GM23248 (cell line): ENCODE results near the gene GPR35. TPM values are rescaled to one million over a fixed set of nuclear protein-coding genes. Genes with fewer than 3 reads are reported as not detected.

Experiments used
- DNase-seq: peaks from one replicate; pipeline ENCODE4 v3.0.0-alpha.2; 2015
- H2AFZ ChIP-seq: fragments of 200-600 bp; sonication (generic); 2 replicates; pipeline ENCODE4 v1.6.1; 2016; ENCODE audit warnings: antibody characterized with exemption
- H3F3A ChIP-seq: fragments of 200-600 bp; sonication (generic); 2 replicates; pipeline ENCODE4 v1.6.1; 2016; ENCODE audit warnings: mild to moderate bottlenecking, antibody characterized with exemption, mixed run types; ENCODE audit not compliant: insufficient read depth
- H3K27ac ChIP-seq: fragments of 200-600 bp; sonication (generic); 2 replicates; pipeline ENCODE4 v1.5.1; 2016; ENCODE audit warnings: mild to moderate bottlenecking
- H3K27me3 ChIP-seq: fragments of 200-600 bp; sonication (generic); replicated peaks from 2 replicates; pipeline ENCODE4 v1.6.1; 2016; ENCODE audit warnings: mild to moderate bottlenecking; ENCODE audit not compliant: insufficient read depth
- H3K36me3 ChIP-seq: fragments of 200-600 bp; sonication (generic); 2 replicates; pipeline ENCODE4 v1.6.1; 2016; ENCODE audit warnings: low read depth, mild to moderate bottlenecking
- H3K4me1 ChIP-seq: fragments of 200-600 bp; sonication (generic); 2 replicates; pipeline ENCODE4 v1.6.1; 2016; ENCODE audit warnings: mild to moderate bottlenecking; ENCODE audit not compliant: insufficient read depth
- H3K4me2 ChIP-seq: fragments of 200-600 bp; sonication (generic); one replicate; pipeline ENCODE4 v1.6.1; 2016; ENCODE audit warnings: mild to moderate bottlenecking; ENCODE audit not compliant: unreplicated experiment
- H3K4me3 ChIP-seq: fragments of 200-600 bp; sonication (generic); 2 replicates; pipeline ENCODE4 v1.5.1; 2016; ENCODE audit warnings: mild to moderate bottlenecking
- H3K79me2 ChIP-seq: fragments of 200-600 bp; sonication (generic); 2 replicates; pipeline ENCODE4 v1.6.1; 2016; ENCODE audit warnings: mild to moderate bottlenecking; ENCODE audit not compliant: insufficient read depth
- H3K9ac ChIP-seq: fragments of 200-600 bp; sonication (generic); 2 replicates; pipeline ENCODE4 v1.6.1; 2016; ENCODE audit warnings: mild to moderate bottlenecking
- H3K9me2 ChIP-seq: fragments of 200-600 bp; sonication (generic); 2 replicates; pipeline ENCODE4 v1.6.1; 2016; ENCODE audit warnings: mixed run types, mild to moderate bottlenecking, moderate library complexity; ENCODE audit not compliant: insufficient read depth
- H3K9me3 ChIP-seq: fragments of 200-600 bp; sonication (generic); one replicate; pipeline ENCODE4 v1.6.1; 2017; ENCODE audit warnings: low read depth
- H4K20me1 ChIP-seq: fragments of 200-600 bp; sonication (generic); 2 replicates; pipeline ENCODE4 v1.6.0; 2016; ENCODE audit not compliant: insufficient read depth
- EZH2 ChIP-seq: fragments of 200-600 bp; sonication (generic); IDR thresholded peaks from 2 replicates; pipeline ENCODE4 v1.6.1; 2018; ENCODE audit warnings: antibody characterized with exemption, mild to moderate bottlenecking; ENCODE audit not compliant: insufficient read depth, poor library complexity, severe bottlenecking
- EZH2phosphoT487 ChIP-seq: fragments of 200-600 bp; sonication (generic); IDR thresholded peaks from 2 replicates; pipeline ENCODE4 v1.6.1; 2018; ENCODE audit warnings: antibody characterized with exemption, moderate library complexity, mild to moderate bottlenecking, low read depth; ENCODE audit not compliant: insufficient read depth
- WGBS, 2 experiments: methylation state at CpG; one replicate each; pipeline ENCODE4 v1.1.6; 2015 to 2017; ENCODE audit warnings: low lambda C conversion rate in 2 of 2, low coverage in 1 of 2; ENCODE audit errors: missing lambda C conversion rate in 2 of 2; 5-methylcytosine and 5-hydroxymethylcytosine counted together
- in situ Hi-C: fragments of 300-500 bp; cut with MboI; formaldehyde crosslinking; loops from 2 replicates; pipeline ENCODE4 v1.15.0; 2020
- polyA plus RNA-seq: library from polyadenylated mRNA; unstranded; fragments of >200 nt; fragmentation: Nextera tagmentation; extraction: Ambion mirVana; gene quantifications from 2 replicates; pipeline ENCODE4 v1.2.1, GENCODE V29; 2016
- total RNA-seq: library from RNA; depleted of rRNA; stranded (reverse); fragments of >200 nt; shearing (Covaris generic); gene quantifications from 2 replicates; pipeline ENCODE4 v1.2.3, GENCODE V29; 2014

Gene GPR35
- total and polyA plus RNA-seq, 2 experiments from 2014 or later: 0.14 TPM; not detected in 1

GRCh38 chr2:240589850-240590525 is 35.3 kb upstream of the GPR35 start:
- DNase-seq: no peak
- no peaks in the 10 kb centered on the region for H3K9me2 ChIP-seq
- no peaks in the 10 kb centered on the region for H3F3A ChIP-seq
- no peaks in the 10 kb centered on the region for H4K20me1 ChIP-seq
- no peaks in the 10 kb centered on the region for H3K27me3 ChIP-seq
- H3K27ac ChIP-seq: no peak overlapping the region
- H2AFZ ChIP-seq: no peak overlapping the region
- peaks cover 42% of the 10 kb centered on the region for H3K79me2 ChIP-seq
- peaks cover 10% of the 10 kb centered on the region for H3K4me1 ChIP-seq
- H3K4me3 ChIP-seq: no peak overlapping the region
- no peak for TF ChIP-seq EZH2
- H3K9ac ChIP-seq: no peak overlapping the region
- 83 to 86% methylated on average over 16 of the region's 16 CpGs for WGBS, 2 experiments
- H3K4me2 ChIP-seq: no peak overlapping the region
- in situ Hi-C loops: no loop called here
- no peaks in the 10 kb centered on the region for H3K9me3 ChIP-seq
- no peaks in the 10 kb centered on the region; the same call in 1 of the 2 replicates for H3K36me3 ChIP-seq

- H3K9me2 ChIP-seq: no peaks in the 10 kb centered on the region
- no peaks in the 10 kb centered on the region for H3K9me3 ChIP-seq
- no peaks in the 10 kb centered on the region for H3K27me3 ChIP-seq
- TF ChIP-seq EZH2phosphoT487 (no peak), EZH2 (no peak)
- no peak overlapping the region for H3K27ac ChIP-seq
- H3K4me3 ChIP-seq: no peak overlapping the region
- WGBS, 2 experiments: 96 to 98% methylated on average over 21 of the region's 21 CpGs
- no peaks in the 10 kb centered on the region for H3F3A ChIP-seq
- DNase-seq: no peak
- no peak overlapping the region for H3K9ac ChIP-seq
- no peak overlapping the region for H3K4me2 ChIP-seq
- H3K79me2 ChIP-seq: peaks cover 35% of the 10 kb centered on the region
- H4K20me1 ChIP-seq: no peaks in the 10 kb centered on the region
- H3K4me1 ChIP-seq: peaks cover 5% of the 10 kb centered on the region; the same call in 1 of the 2 replicates
- no peak overlapping the region for H2AFZ ChIP-seq
- no peaks in the 10 kb centered on the region; the same call in 1 of the 2 replicates for H3K36me3 ChIP-seq
- in situ Hi-C loops: no loop called here
Observed at GRCh38 chr2:240590681-240591111, 34.6 kb upstream of the GPR35 start.

- no peak overlapping the region for H3K4me2 ChIP-seq
- H3K4me3 ChIP-seq: no peak overlapping the region
- no peaks in the 10 kb centered on the region for H4K20me1 ChIP-seq
- in situ Hi-C loops: no loop called here
- H3K27me3 ChIP-seq: no peaks in the 10 kb centered on the region
- peaks cover 5% of the 10 kb centered on the region; the same call in 1 of the 2 replicates for H3K4me1 ChIP-seq
- no peak overlapping the region for H2AFZ ChIP-seq
- peak; percentile 11 for DNase-seq
- no peaks in the 10 kb centered on the region for H3K9me3 ChIP-seq
- H3K9ac ChIP-seq: no peak overlapping the region
- no peak for TF ChIP-seq EZH2
- TF ChIP-seq EZH2phosphoT487: no peak
- H3K79me2 ChIP-seq: peaks cover 31% of the 10 kb centered on the region
- H3K27ac ChIP-seq: no peak overlapping the region
- no peaks in the 10 kb centered on the region; the same call in 1 of the 2 replicates for H3K36me3 ChIP-seq
- WGBS, 2 experiments: 59% methylated on average over 6 of the region's 6 CpGs
- no peaks in the 10 kb centered on the region for H3F3A ChIP-seq
- no peaks in the 10 kb centered on the region for H3K9me2 ChIP-seq
Observed at GRCh38 chr2:240591226-240591625, 34.1 kb upstream of the GPR35 start.

GRCh38 chr2:240591784-240592183 is 33.5 kb upstream of the GPR35 start:
- in situ Hi-C loops: no loop called here
- Histone ChIP-seq H3K9me2 (no peaks in the 10 kb centered on the region), H3K4me1 (peaks cover 5% of the 10 kb centered on the region; the same call in 1 of the 2 replicates), H3F3A (no peaks in the 10 kb centered on the region), H3K36me3 (no peaks in the 10 kb centered on the region; the same call in 1 of the 2 replicates), H3K4me3 (no peak overlapping the region), H3K27me3 (no peaks in the 10 kb centered on the region), H3K79me2 (peaks cover 31% of the 10 kb centered on the region), H2AFZ (no peak overlapping the region), H4K20me1 (no peaks in the 10 kb centered on the region), H3K27ac (no peak overlapping the region), H3K9ac (no peak overlapping the region), H3K4me2 (no peak overlapping the region), H3K9me3 (no peaks in the 10 kb centered on the region)
- no peak for TF ChIP-seq EZH2
- TF ChIP-seq EZH2phosphoT487: no peak
- WGBS, 2 experiments: 87 to 92% methylated on average over 13 of the region's 13 CpGs
- DNase-seq: no peak
